Pancreas (tissue), 10 donors: ENCODE results near the gene ASTN2. TPM values are rescaled to one million over a fixed set of nuclear protein-coding genes. Genes with fewer than 3 reads are reported as not detected.

Experiments used
- ATAC-seq, 4 donors: fragments of 200-7000 bp; cut with Tn5 transposase; one replicate each; pipeline versions ENCODE4 v1.8.0 to v1.9.1; 2020; ENCODE audit warnings: mild to moderate bottlenecking in 4 of 4, moderate library complexity in 4 of 4
- DNase-seq, 6 donors: peaks; one replicate each; pipeline ENCODE4 v3.0.0-alpha.2; 2020
- FAIRE-seq: peaks from 2 replicates; lab custom pipeline; 2012; peaks lifted over from hg19 to GRCh38; lab: Jason Lieb, UNC
- H3K27ac ChIP-seq, 4 donors: fragments of 200-600 bp; sonication (generic); 1 replicate in 3 of 4; 2 replicates in 1 of 4; pipeline versions ENCODE4 v1.5.0 to v1.8.0; 2020
- H3K27me3 ChIP-seq, 4 donors: fragments of 200-600 bp; one replicate each; pipeline ENCODE4 v1.8.0; 2021
- H3K36me3 ChIP-seq, 3 donors: fragments of 200-600 bp; sonication (generic) in 1 of 3; one replicate each; pipeline versions ENCODE4 v1.5.0 to v1.8.0; 2020 to 2021
- H3K4me1 ChIP-seq, 3 donors: fragments of 200-600 bp; one replicate each; pipeline ENCODE4 v1.8.0; 2021
- H3K4me3 ChIP-seq, 4 donors: fragments of 200-600 bp; sonication (generic) in 2 of 4; one replicate each; pipeline versions ENCODE4 v1.5.0 to v1.8.0; 2020 to 2021
- H3K9me3 ChIP-seq, 4 donors: fragments of 200-600 bp; one replicate each; pipeline ENCODE4 v1.8.0; 2021
- WGBS, 2 donors: extraction: QIAGEN DNeasy Blood & Tissue Kit; methylation state at CpG; one replicate each; pipeline ENCODE4 v1.1.7; 2013; 5-methylcytosine and 5-hydroxymethylcytosine counted together
- intact Hi-C, 3 donors: fragments of 100-400 bp; cut with DNase I; formaldehyde crosslinking; loops; one replicate each; pipeline versions ENCODE4 v1.11.1 to v1.14.2; 2022
- polyA plus RNA-seq, 2 donors: library from polyadenylated mRNA; stranded (reverse); fragments of 200-250 nt; gene quantifications; one replicate each; pipeline ENCODE4 v1.2.3, GENCODE V29; 2013
- total RNA-seq, 6 donors: library from RNA; stranded (reverse); fragmentation: NEBNext Ultra II Directional in 4 of 6; extraction: Animal tissue kit (Norgen Biotek cat#: 25700) in 4 of 6; gene quantifications; one replicate each; pipeline versions ENCODE4 v1.2.1 to v1.2.4, GENCODE V29; 2021 to 2023
- TF ChIP-seq, protein P1 (sequence below), 4 donors: fragments of 200-600 bp; sonication (generic) in 3 of 4; IDR thresholded peaks; one replicate each; pipeline versions ENCODE4 v1.5.0 to v1.8.0; 2021; ENCODE audit warnings: antibody characterized with exemption in 4 of 4
- donor health status: healthy with polysubstance abuse.
- donor health status: DM: no; HTN: no; CAD: no; lungs with moderate emphysema.
- donor health status: DM: no; HTN: no; CAD: no.
- donor health status: control.
- donor health status: control.
- donor health status: Bipolar disorder and iron deficiency.
- donor health status: DM: yes; HTN: yes; CAD: no.
- donor health status: DM: no; HTN: no; CAD: no.
- donor health status: DM: no; HTN: no; CAD: no.
- donor health status: DM: yes; HTN: yes; CAD: no.

ASTN2 gene
- total and polyA plus RNA-seq, 8 donors: 1.3 to 11.9 (median 6.7) TPM

DNA sequence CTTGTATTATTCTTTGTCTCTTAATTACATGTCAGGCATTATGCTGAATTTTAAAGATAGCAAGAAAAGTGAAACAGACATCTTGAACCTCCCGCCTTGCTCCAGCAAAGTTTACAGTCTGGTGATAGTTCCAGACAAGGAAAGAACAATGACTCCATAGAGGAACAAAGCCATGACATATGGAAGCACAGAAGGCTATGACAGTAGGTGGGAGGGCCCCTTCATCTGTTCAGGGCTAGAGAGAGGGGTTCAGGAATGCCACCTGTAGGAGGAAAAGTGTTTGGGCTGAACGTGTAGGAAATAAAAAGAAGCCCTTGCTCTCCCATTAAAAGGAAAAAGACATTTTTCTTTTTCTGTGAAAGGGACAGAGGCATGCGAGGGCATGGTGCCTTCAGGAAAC lies 412.2 kb downstream of the ASTN2 start:
- Histone ChIP-seq H3K27ac (no peak overlapping the region), H3K36me3 (no peaks in the 10 kb centered on the region), H3K27me3 (no peaks in the 10 kb centered on the region), H3K4me1 (no peaks in the 10 kb centered on the region), H3K9me3 (no peaks in the 10 kb centered on the region), H3K4me3 (no peak overlapping the region)
- DNase-seq (no peak), ATAC-seq (no peak), FAIRE-seq (no peak)
- TF ChIP-seq, protein P1, sequence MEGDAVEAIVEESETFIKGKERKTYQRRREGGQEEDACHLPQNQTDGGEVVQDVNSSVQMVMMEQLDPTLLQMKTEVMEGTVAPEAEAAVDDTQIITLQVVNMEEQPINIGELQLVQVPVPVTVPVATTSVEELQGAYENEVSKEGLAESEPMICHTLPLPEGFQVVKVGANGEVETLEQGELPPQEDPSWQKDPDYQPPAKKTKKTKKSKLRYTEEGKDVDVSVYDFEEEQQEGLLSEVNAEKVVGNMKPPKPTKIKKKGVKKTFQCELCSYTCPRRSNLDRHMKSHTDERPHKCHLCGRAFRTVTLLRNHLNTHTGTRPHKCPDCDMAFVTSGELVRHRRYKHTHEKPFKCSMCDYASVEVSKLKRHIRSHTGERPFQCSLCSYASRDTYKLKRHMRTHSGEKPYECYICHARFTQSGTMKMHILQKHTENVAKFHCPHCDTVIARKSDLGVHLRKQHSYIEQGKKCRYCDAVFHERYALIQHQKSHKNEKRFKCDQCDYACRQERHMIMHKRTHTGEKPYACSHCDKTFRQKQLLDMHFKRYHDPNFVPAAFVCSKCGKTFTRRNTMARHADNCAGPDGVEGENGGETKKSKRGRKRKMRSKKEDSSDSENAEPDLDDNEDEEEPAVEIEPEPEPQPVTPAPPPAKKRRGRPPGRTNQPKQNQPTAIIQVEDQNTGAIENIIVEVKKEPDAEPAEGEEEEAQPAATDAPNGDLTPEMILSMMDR (IDR thresholded peaks at IDR 0.05): no peak
- WGBS, 2 donors: 68% methylated on average over 3 of the region's 3 CpGs
- intact Hi-C loops: no loop called here

DNA sequence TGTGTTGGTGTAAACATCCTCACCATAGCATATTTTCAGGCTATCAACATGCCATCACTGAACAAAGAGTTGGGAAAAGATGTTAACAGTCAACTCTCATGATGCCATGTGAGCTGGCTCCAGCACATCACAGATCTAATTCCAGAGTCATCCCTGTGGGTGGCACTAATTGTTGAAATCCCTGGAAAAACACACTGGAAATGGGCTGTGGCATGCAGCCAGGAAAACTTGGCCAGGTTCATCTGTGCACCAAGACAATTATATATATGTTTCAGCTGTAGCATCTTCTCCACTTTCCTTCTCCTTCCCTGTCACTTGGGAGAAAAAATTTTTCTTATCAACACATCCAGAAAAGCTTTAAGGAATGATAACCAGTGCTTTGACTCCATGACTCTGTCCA lies 414.0 kb downstream of the ASTN2 start:
- Histone ChIP-seq H3K27ac (no peak overlapping the region), H3K36me3 (no peaks in the 10 kb centered on the region), H3K4me3 (no peak overlapping the region), H3K9me3 (no peaks in the 10 kb centered on the region), H3K27me3 (no peaks in the 10 kb centered on the region), H3K4me1 (no peaks in the 10 kb centered on the region)
- ATAC-seq (no peak), FAIRE-seq (no peak), DNase-seq (no peak)
- intact Hi-C loops: no loop called here
- TF ChIP-seq, protein P1 (IDR thresholded peaks at IDR 0.05): no peak

GRCh38 chr9:117000196-117000723 lies 414.6 kb downstream of the ASTN2 start:
- TF ChIP-seq, protein P1 (IDR thresholded peaks at IDR 0.05): no peak
- ATAC-seq (no peak), DNase-seq (no peak), FAIRE-seq (no peak)
- H3K9me3 ChIP-seq: no peaks in the 10 kb centered on the region
- H3K36me3 ChIP-seq: no peaks in the 10 kb centered on the region
- no peak overlapping the region for H3K27ac ChIP-seq
- H3K4me3 ChIP-seq: no peak overlapping the region
- no peaks in the 10 kb centered on the region for H3K4me1 ChIP-seq
- WGBS, 2 donors: 92 to 94% methylated on average over 2 of the region's 2 CpGs
- H3K27me3 ChIP-seq: no peaks in the 10 kb centered on the region
- intact Hi-C loops: no loop called here

DNA sequence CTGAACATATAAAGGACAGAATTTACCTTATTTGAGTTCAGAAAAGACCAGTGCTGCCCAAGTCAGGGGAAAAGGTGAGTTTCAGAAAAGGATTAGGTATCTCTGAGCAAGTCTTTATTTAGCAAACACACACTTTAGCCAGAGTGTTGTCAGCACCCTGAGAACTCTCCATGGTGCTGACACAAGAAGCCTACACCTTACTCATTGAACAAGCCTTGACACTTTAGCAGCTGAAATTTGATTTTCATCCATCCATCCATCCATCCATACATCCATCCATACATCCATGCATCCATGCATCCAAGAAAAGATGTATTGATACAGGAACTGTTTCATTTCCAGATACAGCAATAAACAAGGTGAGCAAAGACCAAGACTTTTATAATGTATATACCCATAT lies 416.6 kb downstream of the ASTN2 start:
- Histone ChIP-seq H3K36me3 (no peaks in the 10 kb centered on the region), H3K4me1 (no peaks in the 10 kb centered on the region), H3K9me3 (no peaks in the 10 kb centered on the region), H3K27ac (no peak overlapping the region), H3K4me3 (no peak overlapping the region), H3K27me3 (no peaks in the 10 kb centered on the region)
- no peak for FAIRE-seq
- intact Hi-C loops: no loop called here
- ATAC-seq: no peak
- no peak for DNase-seq
- TF ChIP-seq, protein P1 (IDR thresholded peaks at IDR 0.05): no peak

GRCh38 chr9:116992865-116993264 lies 422.0 kb downstream of the ASTN2 start:
- TF ChIP-seq, protein P1 (IDR thresholded peaks at IDR 0.05): no peak
- H3K27ac ChIP-seq: no peak overlapping the region
- no peaks in the 10 kb centered on the region for H3K36me3 ChIP-seq
- no peak overlapping the region for H3K4me3 ChIP-seq
- WGBS, 2 donors: 73 to 82% methylated on average over 2 of the region's 2 CpGs
- H3K27me3 ChIP-seq: no peaks in the 10 kb centered on the region
- no peak for FAIRE-seq
- no peak for DNase-seq
- no peak for ATAC-seq
- H3K4me1 ChIP-seq: no peaks in the 10 kb centered on the region
- intact Hi-C loops: no loop called here
- no peaks in the 10 kb centered on the region for H3K9me3 ChIP-seq
